RKO (cell line): ENCODE results near the gene SPOCK2.
"Not testable (repeated sequence)": the region's sequence is repeated elsewhere in the genome, so short reads cannot be mapped to it uniquely, and the experiment has no call there.

Experiments used
- DNase-seq: peaks from one replicate; pipeline ENCODE4 v3.0.0-alpha.2; 2016; ENCODE audit warnings: low spot score

Gene SPOCK2, protein sequence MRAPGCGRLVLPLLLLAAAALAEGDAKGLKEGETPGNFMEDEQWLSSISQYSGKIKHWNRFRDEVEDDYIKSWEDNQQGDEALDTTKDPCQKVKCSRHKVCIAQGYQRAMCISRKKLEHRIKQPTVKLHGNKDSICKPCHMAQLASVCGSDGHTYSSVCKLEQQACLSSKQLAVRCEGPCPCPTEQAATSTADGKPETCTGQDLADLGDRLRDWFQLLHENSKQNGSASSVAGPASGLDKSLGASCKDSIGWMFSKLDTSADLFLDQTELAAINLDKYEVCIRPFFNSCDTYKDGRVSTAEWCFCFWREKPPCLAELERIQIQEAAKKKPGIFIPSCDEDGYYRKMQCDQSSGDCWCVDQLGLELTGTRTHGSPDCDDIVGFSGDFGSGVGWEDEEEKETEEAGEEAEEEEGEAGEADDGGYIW

GRCh38 chr10:72087969-72088888 lies at the start of gene SPOCK2:
Gene SPOCK2, minus strand, starts transcription at chr10:72088551. Its CDS starts 223 bp downstream, at chr10:72088328.
- DNase-seq = no peak

GRCh38 chr10:72137583-72137982 lies 49.2 kb upstream of the SPOCK2 start:
- DNase-seq = no peak

- not testable (repeated sequence) for DNase-seq
Observed at GRCh38 chr10:72136225-72136624, 47.9 kb upstream of the SPOCK2 start.

DNA sequence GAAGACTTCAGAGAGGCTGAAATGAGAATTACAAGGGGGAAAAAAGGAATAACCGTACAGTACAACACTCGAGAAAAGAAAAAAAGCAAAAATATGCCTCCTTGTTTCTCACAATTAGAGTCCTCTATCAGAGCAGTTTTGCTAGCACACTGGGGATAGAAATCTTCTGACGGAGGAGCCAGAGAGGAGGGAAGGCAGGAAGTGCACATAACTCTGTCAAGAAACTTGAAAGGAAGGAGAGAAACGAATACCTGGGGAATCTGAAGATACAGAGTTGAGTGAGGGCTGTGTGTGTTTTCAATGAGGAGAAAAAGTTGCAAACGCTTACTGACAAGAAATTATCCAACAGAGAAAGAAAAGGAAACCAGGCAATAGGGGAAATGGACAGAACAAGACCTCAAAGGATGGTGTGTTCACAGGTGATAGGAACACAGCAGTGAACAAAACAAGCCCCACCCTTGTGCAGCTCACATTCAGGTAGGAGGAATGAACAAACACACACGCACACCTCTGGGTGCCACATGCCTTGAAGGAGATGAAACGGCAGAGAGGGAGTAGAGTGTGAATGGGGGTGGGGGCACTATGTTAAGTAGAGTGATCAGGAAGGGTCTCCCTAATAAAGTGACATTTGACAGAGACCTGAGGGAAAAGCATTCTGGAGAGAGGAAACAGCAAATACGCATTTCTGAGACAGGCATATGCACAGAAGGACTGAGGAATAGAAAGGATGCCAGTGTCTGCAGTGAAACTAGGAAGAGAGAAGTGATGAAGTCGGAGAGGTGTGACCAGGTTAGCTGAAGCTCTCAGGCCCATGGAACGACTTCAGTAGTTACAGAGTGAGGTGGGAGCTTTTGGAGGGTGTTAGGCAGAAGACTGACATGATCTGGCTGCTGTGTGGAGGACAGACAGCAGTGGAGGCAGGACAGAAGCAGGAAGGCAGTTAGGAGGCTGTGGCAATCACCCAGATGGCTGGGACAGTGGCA lies 46.7 kb upstream of the SPOCK2 start:
- no peak for DNase-seq

- DNase-seq = peak; percentile 19
Observed at GRCh38 chr10:72133517-72133916, 45.2 kb upstream of the SPOCK2 start.

DNA sequence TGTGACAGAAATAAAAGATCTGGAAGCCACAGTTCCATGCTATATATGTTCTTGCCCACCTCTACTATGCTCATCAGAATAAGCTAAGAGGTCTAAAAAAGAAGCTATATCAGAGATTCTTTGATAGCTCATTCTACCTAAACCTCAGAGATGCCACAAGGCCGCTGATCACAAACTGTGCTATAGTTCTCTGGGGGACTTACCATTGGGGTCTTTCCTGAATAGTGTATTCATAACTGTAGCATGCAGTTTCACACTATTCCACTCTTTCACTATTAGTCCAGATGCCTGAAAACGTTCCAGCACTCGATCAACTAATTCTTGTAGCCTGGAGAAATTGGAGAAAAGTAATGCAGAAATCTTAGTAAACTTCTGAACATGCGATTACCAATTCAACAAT lies 44.5 kb upstream of the SPOCK2 start:
- DNase-seq = no peak

- no peak for DNase-seq
Observed at GRCh38 chr10:72127571-72127970, 39.2 kb upstream of the SPOCK2 start.

GRCh38 chr10:72126872-72127232 lies 38.5 kb upstream of the SPOCK2 start:
- DNase-seq = no peak

- peak; percentile 49 for DNase-seq
Observed at GRCh38 chr10:72126184-72126871, 38.0 kb upstream of the SPOCK2 start.

DNA sequence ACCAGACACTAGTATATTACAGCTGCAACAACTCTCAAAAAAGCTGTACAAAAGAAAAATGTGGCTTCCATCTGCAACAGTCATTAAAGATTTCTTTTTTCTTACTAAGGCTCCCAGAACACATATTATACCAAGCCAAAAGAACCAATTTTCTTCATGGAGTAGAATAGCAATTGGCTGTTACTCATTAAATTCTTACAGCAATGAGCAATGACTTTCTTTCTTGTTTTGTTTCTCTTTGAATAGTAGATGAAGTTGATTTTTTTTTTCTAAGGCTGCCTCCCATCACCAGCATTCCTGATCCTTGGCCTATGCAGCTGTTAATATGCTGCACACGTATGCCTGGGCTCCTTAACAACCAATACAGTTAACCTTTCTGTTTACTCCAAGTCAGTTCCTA lies 36.6 kb upstream of the SPOCK2 start:
- DNase-seq = no peak

- no peak for DNase-seq
Observed at GRCh38 chr10:72124381-72124780, 36.0 kb upstream of the SPOCK2 start.

- DNase-seq = no peak
Observed at GRCh38 chr10:72123616-72124015, 35.3 kb upstream of the SPOCK2 start.

DNA sequence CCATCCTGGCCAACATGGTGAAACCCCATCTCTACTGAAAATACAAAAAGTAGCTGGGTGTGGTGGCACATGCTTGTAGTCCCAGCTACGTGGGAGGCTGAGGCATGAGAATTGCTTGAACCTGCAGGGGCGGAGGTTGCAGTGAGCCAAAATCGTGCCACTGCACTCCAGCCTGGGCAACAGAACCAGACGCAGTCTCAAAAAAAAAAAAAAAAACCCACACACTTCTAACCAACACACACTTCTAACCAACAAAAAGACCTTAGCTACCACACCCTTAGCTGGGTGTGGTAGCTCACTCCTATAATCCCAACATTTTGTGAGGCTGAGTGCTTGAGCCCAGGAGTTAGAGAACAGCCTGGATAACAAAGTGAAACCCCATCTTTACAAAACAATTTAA lies 33.9 kb upstream of the SPOCK2 start:
- DNase-seq = no peak

DNA sequence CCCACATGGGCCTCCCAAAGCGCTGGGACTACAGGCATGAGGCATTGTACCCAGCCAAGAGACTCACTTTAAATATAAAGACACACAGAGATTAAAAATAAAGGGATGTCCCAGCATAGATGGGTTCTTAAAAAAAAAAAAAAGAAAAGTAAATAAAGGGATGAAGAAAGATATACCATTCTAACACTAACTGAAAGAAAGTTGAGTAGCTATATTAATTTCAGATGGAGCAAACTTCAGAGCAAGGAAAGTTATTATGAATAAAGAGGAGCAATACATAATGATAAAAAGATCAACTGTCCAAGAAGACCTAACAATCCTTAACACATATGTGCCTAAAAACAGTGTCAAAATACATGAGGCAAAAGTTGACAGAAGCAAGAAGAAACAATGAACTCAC lies 33.0 kb upstream of the SPOCK2 start:
- no peak for DNase-seq

GRCh38 chr10:72116372-72116771 lies 28.0 kb upstream of the SPOCK2 start:
- no peak for DNase-seq

DNA sequence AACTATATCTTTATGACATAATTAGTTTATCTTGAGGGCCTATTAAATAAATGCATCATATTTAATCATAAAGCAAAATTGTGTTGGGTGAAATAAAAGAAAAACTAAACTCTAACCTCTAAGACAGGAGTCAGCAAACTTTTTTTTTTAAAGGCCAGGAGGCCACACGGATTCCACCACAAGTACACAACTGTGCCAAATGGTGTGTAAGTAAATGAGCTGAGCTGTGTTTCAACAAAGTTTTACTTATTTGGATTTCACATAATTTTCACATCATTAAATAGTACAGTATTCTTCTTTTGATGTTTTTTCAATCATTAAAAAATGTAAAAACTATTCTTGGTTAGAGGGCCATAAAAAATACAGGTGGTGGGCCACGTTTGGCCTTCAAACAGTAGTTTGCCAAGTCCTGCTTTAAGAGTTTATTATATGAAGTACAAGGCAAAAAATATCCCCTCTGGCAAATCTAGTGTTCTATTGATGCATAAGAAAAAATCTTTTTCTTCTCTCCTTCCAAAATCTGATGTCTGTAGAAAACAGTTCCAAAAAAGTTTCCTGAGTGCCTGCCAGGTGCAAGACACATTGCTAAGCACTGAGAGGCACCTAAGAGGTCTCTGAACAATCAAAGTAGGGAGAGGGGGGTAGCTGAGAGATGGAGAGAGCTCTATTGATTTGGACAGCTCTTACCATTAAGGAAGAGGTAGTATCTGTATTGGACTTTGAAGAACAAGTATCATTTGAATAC lies 26.5 kb upstream of the SPOCK2 start:
- DNase-seq = no peak

DNA sequence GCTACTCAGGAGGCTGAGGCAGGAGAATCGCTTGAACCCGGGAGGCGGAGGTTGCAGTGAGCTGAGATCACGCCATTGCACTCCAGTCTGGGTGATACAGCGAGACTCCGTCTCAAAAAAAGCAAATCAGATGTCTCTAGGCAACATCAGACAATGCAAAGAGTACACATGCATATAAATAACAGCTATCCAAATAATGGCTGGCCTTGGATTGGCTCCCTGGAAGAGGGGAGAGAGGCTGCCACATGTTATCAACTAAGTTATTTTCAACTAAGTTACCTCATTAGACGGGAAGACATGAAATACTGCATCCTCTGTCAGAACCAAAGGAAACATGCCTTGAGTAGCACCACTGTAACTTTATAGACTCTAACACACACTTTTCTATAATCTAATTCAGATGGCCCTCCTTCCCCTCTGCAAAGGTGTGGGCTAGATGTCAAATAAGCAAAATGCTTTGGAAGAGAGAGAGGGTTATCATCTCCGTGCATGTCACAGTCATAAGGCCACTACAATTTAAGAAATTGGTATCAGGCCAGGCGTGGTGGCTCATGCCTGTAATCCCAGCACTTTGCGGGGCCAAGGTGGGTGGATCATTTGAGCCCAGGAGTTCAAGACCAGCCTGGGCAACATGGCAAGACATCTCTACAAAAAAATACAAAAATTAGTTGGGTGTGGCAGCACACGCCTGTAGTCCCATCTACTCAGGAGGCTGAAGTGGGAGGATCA lies 22.5 kb upstream of the SPOCK2 start:
- no peak for DNase-seq

GRCh38 chr10:72109636-72110157 lies 21.3 kb upstream of the SPOCK2 start:
- no peak for DNase-seq

DNA sequence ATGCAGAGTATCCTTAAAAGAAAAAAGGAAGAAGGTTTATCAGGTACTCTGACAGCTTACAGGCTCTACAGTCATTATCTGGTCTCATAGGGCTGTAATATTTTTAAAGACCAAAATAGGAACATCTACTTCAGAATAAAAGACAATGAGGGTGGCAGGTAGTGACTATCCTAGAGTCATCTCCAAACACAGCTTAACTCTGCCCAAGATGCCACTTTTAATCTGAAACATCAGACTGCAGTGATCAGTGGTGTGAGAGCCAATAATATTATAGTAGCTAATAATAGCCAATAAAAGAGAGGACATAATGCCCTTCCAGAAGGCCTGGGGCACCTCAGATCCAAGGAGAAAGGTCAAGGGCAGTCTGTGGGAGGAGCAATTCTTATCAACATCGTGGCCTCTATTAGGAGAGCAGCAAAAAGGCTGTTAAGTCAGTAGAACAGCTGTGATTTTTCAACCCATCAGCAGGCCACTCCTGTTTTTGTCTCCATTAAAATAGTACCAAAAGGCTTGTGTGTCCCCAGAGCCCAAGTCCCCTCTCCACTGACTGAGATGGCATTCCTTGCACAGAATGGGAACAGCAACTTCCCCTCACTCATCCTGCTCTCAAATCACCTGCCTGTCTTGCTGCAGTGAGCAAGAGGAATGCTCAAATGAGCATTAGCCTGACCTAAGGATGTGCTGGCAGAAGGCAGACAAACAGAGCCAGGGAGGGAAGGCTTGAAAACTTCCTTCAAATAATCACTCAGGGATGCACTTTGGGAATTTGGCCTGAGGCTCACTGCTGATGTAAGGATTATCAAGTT lies 20.7 kb upstream of the SPOCK2 start:
- DNase-seq = no peak
